Stimulated activated CD8-positive, alpha-beta memory T cell treated with anti-CD3 and anti-CD28 coated beads, Interleukin-15, amount 100 ng/mL, for 24 hours (primary cell): Measurements from ENCODE around the gene FBXO5.

Source experiments
- DNase-seq: peaks from one replicate; pipeline ENCODE4 v3.0.0-alpha.2; 2020; ENCODE audit warnings: low read depth

The FBXO5 gene

GRCh38 chr6:152950240-152950639, 32.6 kb downstream of the FBXO5 start:
- no peak for DNase-seq

- DNase-seq = no peak
Observed at GRCh38 chr6:152948150-152948768, 34.6 kb downstream of the FBXO5 start.

GRCh38 chr6:152946995-152947394, 35.8 kb downstream of the FBXO5 start:
- DNase-seq = no peak

DNA sequence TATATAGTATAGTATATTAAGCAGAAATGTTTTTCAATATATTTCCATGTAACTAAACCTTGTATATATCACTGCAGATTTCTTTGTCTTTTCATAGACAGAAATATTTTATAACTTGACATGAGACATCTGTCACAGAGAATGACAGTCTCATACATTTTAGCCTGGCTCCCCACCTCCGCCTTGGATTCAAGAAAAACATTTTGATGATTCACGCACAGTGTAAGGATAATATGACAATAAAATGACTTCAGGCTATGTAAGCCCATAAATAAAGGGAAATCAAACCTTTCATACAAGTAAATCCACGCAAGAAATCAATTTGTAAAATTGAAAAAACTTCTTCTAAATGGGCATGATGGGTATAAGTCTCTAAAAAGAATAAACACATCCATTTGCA, 36.4 kb downstream of the FBXO5 start:
- no peak for DNase-seq

DNA sequence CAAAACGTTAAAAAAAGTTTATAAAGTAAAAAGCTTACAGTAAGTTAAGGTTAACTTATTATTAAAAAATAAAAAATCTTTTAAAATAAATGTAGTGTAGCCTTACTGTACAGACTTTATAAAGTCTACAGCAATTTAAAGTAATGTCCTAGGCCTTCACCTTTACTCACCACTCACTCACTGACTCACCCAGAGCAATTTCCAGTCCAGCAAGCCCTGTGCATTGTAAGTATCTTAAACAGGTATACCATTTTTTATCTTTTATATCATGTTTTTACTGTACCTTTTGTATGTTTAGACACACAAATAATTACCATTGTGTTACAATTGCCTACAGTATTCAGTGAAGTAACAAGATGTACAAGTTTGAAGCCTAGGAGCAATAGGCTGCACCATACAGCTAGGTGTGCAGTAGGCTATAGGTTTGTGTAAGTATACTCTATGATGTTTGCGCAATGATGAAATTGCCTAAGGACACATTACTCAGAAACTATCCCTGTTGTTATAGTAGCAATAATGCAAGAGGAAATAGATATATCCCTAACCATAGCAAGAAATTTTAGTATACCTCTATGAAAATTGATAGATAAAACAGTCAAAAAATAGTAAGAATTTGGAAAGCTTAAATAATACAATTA, 39.5 kb downstream of the FBXO5 start:
- DNase-seq = no peak

DNA sequence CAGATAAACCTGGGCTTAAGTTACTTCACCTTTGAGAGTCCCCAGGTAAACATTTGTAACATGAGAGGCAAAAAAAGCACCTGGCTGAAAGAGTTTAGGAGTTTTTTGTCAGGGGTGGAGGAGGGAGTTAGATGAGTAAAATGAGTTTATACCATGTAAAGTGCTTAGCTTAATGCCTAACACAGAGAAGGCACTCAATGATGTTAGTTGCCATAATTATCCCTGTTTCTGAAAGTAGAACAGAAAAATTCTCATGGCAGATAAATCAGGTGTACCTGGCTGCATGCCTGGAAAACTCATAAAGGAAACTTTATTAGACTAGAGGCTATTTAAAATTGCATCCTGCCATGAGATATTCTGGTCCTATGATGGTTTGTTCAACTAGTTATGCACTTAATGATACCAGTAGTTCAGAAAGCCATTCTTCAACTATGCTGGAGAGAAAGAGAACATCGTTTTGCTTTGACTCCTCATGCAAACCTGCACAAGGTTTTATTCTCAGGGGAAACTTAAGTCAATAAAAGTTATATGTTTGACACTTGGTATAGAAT, 40.4 kb downstream of the FBXO5 start:
- no peak for DNase-seq

- DNase-seq = no peak
Observed at GRCh38 chr6:152941746-152942145, 41.1 kb downstream of the FBXO5 start.

DNA sequence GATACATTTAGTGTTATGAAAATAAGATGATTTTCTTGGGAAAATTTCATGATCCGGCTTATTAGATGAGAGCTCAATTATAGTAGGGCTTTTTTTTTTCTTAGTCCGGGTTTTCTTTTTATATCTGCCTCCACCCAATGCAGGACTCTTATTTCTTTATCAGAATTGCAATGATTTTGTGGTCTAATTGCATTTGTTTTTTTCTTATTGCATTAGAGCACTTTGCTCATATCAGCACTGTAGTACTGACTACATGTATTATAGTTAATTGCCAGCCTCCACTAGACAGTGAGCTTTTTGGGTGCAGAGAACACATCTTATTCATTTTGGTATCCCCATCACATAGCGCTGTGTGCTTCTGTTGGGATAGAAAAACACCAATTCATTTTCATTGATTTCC, 50.0 kb downstream of the FBXO5 start:
- no peak for DNase-seq

- DNase-seq = no peak
Observed at GRCh38 chr6:152922706-152923105, 60.1 kb downstream of the FBXO5 start.
